Stimulated activated CD4-positive, alpha-beta T cell treated with anti-CD3 and anti-CD28 coated beads, Interleukin-15, amount 100 ng/mL, for 1 hour (primary cell): ENCODE data around the gene TMCC3.
A peak's percentile ranks its signal among the peaks of the same experiment; 100 is the strongest.
"Not testable (repeated sequence)": the region's sequence is repeated elsewhere in the genome, so short reads cannot be mapped to it uniquely, and the experiment has no call there.

Experiments used
- DNase-seq, 2 donors: peaks; one replicate each; pipeline ENCODE4 v3.0.0-alpha.2; 2020; ENCODE audit warnings: low read depth in 1 of 2, low spot score in 1 of 2

TMCC3 gene

GRCh38 chr12:94603434-94604365 lies 46.7 kb downstream of the TMCC3 start:
- DNase-seq = peak; percentile 16 to 26

- no peak for DNase-seq
Measured at GRCh38 chr12:94602024-94602423, 48.3 kb downstream of the TMCC3 start.

DNA sequence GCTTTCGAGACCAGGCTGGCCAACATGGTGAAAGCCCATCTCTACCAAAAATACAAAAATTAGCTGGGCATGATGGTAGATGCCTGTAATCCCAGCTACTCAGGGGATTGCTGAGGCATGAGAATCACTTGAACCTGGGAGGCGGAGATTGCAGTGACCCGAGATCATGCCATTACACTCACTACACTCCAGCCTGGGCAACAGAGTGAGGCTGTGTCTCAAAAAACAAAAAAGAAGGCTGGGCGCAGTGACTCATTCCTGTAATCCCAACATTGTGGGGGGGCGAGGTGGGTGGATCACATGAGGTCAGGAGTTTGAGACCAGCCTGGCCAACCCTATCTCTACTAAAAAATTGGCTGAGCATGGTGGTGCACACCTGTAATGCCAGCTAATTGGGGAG lies 49.0 kb downstream of the TMCC3 start:
- not testable (repeated sequence) for DNase-seq

GRCh38 chr12:94599189-94599588 lies 51.2 kb downstream of the TMCC3 start:
- no peak for DNase-seq

DNA sequence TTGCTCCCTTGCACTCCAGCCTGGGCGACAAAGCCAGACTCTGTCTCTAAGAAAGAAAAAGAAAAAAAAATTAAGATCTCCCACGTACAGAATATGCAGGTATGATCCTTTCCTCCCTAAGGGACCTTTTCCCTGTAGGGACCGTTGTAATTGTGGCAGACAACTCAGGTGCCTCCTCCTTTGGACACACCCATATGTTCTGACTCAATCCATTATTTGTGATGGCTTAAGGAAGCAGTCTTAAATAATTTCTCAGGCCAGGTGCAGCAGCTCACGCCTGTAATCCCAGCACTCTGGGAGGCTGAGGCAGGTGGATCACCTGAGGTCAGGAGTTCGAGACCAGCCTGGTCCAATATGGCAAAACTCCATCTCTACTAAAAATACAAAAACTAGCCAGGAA lies 53.1 kb downstream of the TMCC3 start:
- no peak for DNase-seq

DNA sequence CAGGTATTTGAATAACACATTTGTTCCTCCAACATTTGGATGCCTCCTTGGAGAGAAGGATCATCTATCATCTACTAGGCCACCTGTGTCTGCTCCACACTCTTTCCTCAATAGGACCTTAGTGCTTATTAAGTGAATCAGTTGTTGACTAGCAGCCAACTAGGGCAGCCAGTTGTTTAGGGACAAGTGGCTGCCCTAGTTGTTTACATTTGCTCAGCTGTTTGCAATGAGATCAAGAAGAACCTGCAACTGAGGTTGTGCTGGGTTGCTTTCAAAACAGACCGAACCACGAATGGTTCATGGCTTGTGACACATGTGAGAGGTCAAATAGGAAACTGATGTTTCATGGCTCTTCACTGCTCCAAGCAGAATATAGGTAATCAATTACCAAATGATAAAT lies 53.8 kb downstream of the TMCC3 start:
- no peak for DNase-seq

DNA sequence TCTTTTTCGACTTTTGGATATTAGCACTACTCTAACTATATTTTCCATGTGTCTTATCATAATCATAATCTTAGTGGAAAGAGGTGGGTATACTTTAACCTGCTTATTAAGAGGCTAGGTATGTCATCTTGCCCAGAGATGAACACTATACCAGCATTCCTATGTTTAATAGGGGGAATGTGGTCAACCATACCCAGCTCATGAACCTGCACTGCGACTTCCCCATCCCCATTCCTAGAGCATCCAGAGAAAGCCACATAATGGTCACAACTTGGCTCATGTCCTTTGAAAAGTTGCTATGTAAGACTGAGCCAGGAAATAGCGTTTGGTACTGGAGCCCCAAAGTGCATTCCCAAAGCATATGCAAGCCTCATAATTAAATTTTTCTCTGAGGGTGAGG lies 55.2 kb downstream of the TMCC3 start:
- DNase-seq = no peak

DNA sequence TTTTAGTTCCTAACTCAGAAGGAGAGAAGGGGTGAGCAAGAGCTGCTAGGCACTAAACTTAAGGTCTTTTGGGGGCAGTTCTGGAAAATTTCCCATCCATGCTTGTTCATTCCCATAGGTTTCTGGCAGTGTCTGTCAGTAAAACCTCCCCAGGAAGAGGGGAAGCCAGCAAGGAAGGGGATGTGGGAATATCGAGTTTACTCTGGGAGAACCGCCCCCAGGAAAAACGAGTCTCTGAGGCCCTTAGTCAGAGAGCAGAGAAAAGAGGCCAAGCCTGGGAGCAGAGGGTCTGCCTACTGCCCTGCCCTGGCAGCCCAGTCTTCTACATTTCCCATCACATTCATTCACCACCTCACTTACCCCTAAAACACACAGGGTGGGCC lies 55.9 kb downstream of the TMCC3 start:
- DNase-seq = no peak

DNA sequence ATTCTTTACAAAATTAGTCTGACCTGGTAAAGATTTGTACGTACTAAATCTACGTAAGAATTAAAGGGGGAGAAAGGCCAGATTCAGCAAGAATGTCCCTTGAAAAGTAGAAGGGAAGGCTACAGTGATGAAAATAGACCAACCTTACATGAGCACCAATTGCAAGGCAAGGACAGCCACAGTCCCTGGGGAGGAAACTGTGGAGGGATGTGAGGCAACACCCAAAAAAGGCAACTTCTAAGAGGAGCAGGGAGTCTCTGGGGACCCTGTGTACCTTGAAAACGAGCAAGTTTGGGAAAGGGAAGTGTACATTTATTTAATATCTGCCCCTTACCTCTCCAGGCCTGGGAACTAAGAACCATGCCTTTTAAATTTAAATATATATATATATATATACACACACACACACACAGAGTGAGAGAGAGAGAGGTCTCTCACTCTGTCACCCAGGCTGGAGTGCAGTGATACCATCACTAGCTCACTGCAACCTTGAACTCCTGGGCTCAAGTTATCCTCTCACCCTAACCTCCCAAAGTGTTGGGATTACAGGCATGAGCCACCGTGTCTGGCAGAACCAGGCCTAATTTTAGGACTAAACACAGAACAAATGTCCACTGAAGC lies 56.4 kb downstream of the TMCC3 start:
- DNase-seq = no peak

GRCh38 chr12:94592723-94593122 lies 57.6 kb downstream of the TMCC3 start:
- not testable (repeated sequence) for DNase-seq

- no peak for DNase-seq
Measured at GRCh38 chr12:94592080-94592479, 58.3 kb downstream of the TMCC3 start.

GRCh38 chr12:94590428-94590827 lies 59.9 kb downstream of the TMCC3 start:
- DNase-seq = no peak

DNA sequence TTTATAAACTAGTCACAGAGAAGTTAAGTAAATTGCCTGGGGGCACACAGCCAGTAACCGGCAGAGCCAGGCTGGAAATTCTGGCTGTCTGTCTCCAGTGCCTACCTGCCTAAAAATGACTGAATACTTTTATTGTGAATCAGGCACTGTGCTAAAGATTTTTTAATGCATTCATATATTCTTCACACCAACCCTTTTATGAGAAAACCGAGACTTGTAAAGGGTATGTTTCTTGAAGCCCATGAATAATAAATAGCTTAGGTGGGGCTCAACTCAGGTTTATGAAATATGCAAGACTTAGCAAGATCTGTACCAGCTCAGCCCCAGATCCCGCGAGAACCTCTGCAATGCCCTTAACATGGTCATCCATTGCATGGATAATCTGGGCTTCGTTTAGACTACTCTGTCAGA lies 60.8 kb downstream of the TMCC3 start:
- DNase-seq = no peak

GRCh38 chr12:94588346-94588745 lies 62.0 kb downstream of the TMCC3 start:
- DNase-seq = no peak

- no peak for DNase-seq
Measured at GRCh38 chr12:94587266-94588241, 62.8 kb downstream of the TMCC3 start.

DNA sequence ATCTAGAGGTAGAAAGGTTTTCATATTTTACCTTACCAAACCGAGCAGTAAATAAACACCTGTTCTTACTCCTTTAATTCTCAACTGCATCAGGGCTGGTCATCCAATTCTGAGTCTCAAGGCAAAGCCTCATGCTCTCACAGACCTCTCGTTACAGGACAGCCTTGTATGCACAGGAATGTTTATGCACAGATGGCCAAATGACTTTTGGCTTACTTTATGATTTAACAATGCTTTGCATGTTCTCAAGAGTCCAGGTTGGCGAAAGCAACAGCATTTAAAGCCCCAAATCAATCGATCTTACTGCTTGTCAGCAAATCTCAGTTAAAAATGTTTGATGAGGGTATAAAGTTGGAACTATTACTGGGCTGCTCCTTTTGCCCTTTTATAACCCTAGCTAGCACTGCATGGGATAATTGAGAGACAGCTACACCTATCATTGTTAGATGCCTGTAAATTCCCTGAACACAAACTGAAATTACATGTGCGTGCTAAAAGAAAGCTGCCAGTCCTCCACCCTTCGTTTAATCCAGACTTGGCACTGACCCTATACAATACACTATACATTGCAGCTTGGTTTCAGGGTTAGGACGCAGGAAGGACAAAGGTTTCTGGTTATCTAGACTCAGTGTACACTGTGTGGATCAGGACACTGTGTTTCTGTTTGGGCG lies 63.6 kb downstream of the TMCC3 start:
- no peak for DNase-seq

- no peak for DNase-seq
Measured at GRCh38 chr12:94585626-94586025, 64.7 kb downstream of the TMCC3 start.

GRCh38 chr12:94584377-94584776 lies 66.0 kb downstream of the TMCC3 start:
- no peak for DNase-seq

DNA sequence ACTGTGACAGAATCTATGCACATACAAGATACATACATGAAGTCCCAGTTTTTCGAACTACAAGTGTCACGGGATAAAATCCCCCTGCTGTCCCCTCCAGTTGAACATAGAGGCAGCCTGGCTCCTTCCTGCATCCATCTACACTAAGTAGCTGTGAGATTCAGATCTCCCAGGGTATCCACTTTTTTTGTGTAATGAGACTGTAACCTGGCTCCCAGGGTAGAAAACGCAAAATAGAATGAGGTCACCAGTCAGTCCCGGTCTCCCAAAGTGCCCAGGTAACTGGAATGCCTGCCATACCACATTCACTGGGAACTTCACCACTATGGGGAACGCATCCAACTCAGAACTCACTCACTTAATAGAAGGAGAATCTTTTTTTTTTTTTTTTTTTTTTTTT lies 67.8 kb downstream of the TMCC3 start:
- no peak for DNase-seq

- DNase-seq = no peak
Measured at GRCh38 chr12:94575645-94576403, 74.5 kb downstream of the TMCC3 start.
